ENCODE data around the gene AKAP1.

The AKAP1 gene

DNA sequence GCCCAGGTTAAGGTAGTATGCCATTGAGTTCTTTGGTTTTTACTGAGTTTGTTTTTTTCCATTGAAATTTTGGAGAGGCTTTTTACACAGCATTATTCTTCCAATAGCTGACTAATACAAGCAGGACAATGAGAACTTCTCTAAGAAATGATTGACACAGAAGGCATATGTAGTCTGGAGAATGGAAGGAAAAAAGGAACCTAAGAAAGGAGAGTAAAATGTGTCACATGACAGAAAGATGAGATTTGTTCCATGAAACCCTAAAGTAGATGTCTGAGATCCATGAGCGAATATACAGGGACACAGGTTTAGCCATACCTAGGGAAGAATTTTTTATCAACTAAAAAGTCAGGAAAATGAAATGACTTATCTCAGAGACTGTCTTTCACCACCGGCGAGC, 80.7 kb downstream of the AKAP1 start:
- no peak overlapping the region for H3K4me3 ChIP-seq (ENCODE audit: low read depth, low read length)
- no peak for TF ChIP-seq CTCF (IDR thresholded peaks at IDR 0.05; ENCODE audit: insufficient read depth, low read depth, low read length, missing control alignments)
- no peak for DNase-seq (ENCODE audit: low read depth)

GRCh38 chr17:57166803-57167202, 81.8 kb downstream of the AKAP1 start:
- TF ChIP-seq CTCF (IDR thresholded peaks at IDR 0.05; ENCODE audit: insufficient read depth, low read depth, low read length, missing control alignments) = no peak
- H3K4me3 ChIP-seq (ENCODE audit: low read depth, low read length) = no peak overlapping the region
- no peak for DNase-seq (ENCODE audit: low read depth)

DNA sequence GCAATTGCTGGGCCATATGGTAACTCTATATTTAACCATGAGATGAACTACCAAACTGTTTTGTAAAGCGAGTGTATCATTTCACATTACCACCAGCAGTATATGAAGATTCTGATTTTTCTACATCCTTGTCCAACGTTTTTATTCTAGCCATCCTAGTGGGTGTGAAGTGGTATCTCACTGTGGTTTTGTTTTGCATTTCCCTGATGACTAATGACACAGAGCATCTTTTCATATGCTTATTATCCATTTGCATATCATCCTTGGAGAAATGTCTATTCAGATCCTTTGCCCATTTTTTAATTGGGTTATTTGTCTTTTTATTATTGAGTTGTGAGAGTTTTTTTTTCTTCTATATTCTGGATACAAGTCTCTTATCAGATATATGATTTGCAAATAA, 83.6 kb downstream of the AKAP1 start:
- H3K4me3 ChIP-seq (ENCODE audit: low read depth, low read length) = no peak overlapping the region
- no peak for TF ChIP-seq CTCF (IDR thresholded peaks at IDR 0.05; ENCODE audit: insufficient read depth, low read depth, low read length, missing control alignments)
- no peak for DNase-seq (ENCODE audit: low read depth)

DNA sequence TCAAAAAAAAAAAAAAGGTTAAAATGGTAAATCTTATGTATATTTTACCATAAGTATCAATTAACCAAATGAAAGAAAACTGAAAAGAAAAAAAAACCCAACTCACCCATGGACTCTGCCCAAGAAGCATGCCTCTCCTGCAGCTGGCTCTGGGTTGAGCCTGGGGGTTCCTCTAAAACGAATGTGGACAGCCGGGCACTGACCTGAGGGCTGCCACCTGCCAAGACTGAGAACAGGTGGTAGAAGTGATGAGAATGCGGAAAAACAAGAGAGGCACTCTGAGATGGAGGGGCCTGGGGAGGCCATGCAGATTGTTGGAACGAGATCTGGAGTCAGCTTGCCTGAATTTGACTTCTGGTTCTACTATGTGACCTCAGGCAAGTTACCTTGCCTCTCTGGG, 85.8 kb downstream of the AKAP1 start:
- no peak overlapping the region for H3K4me3 ChIP-seq (ENCODE audit: low read depth, low read length)
- no peak for TF ChIP-seq CTCF (IDR thresholded peaks at IDR 0.05; ENCODE audit: insufficient read depth, low read depth, low read length, missing control alignments)
- no peak for DNase-seq (ENCODE audit: low read depth)
